GM23338 (cell line): ENCODE measurements around the gene RAMP1. TPM values are rescaled to one million over a fixed set of nuclear protein-coding genes. Genes with fewer than 3 reads are reported as not detected.
A peak's percentile ranks its signal among the peaks of the same experiment; 100 is the strongest.

Source experiments
- ATAC-seq: fragments of 200-7000 bp; cut with Tn5 transposase; 3 replicates; pipeline ENCODE4 v1.9.1; 2020
- DNase-seq: peaks from one replicate; pipeline ENCODE4 v3.0.0-alpha.2; 2015; ENCODE audit warnings: low spot score
- H2AFZ ChIP-seq: fragments of 200-600 bp; sonication (generic); 2 replicates; pipeline ENCODE4 v1.8.0; 2016; ENCODE audit warnings: antibody characterized with exemption, mild to moderate bottlenecking, moderate library complexity
- H3F3A ChIP-seq: fragments of 200-600 bp; sonication (generic); replicated peaks from 2 replicates; pipeline ENCODE4 v1.8.0; 2017; ENCODE audit warnings: antibody characterized with exemption, mixed run types, low read depth
- H3K27ac ChIP-seq: fragments of 200-600 bp; sonication (generic); 2 replicates; pipeline ENCODE4 v1.6.1; 2016; ENCODE audit warnings: low read depth
- H3K27me3 ChIP-seq: fragments of 200-600 bp; sonication (generic); 2 replicates; pipeline ENCODE4 v1.8.0; 2016; ENCODE audit warnings: mild to moderate bottlenecking, mixed run types, moderate library complexity; ENCODE audit not compliant: insufficient read depth
- H3K36me3 ChIP-seq: fragments of 200-600 bp; sonication (generic); 2 replicates; pipeline ENCODE4 v1.8.0; 2016; ENCODE audit warnings: mild to moderate bottlenecking; ENCODE audit not compliant: insufficient read depth
- H3K4me1 ChIP-seq: fragments of 200-600 bp; sonication (generic); 2 replicates; pipeline ENCODE4 v1.8.0; 2016; ENCODE audit warnings: mild to moderate bottlenecking, moderate library complexity; ENCODE audit not compliant: insufficient read depth
- H3K4me2 ChIP-seq: fragments of 200-600 bp; sonication (generic); 2 replicates; pipeline ENCODE4 v1.7.1; 2017; ENCODE audit warnings: mixed run types
- H3K4me3 ChIP-seq: fragments of 200-600 bp; sonication (generic); 2 replicates; pipeline ENCODE4 v1.6.1; 2016; ENCODE audit warnings: mixed run types
- H3K79me2 ChIP-seq: fragments of 200-600 bp; sonication (generic); replicated peaks from 2 replicates; pipeline ENCODE4 v1.8.0; 2017; ENCODE audit warnings: mild to moderate bottlenecking; ENCODE audit not compliant: insufficient read depth
- H3K9me2 ChIP-seq: fragments of 200-600 bp; sonication (generic); 2 replicates; pipeline ENCODE4 v1.8.0; 2017; ENCODE audit not compliant: insufficient read depth
- H4K20me1 ChIP-seq: fragments of 200-600 bp; sonication (generic); replicated peaks from 2 replicates; pipeline ENCODE4 v1.8.0; 2017; ENCODE audit warnings: mild to moderate bottlenecking; ENCODE audit not compliant: insufficient read depth
- H3K27ac Mint-ChIP-seq: 2 replicates; pipeline ENCODE4 v1.8.0; 2020; ENCODE audit warnings: inconsistent platforms, mild to moderate bottlenecking, moderate library complexity, mixed read lengths
- H3K27me3 Mint-ChIP-seq: 3 replicates; pipeline ENCODE4 v1.8.0; 2022; ENCODE audit warnings: low read depth, mild to moderate bottlenecking, moderate library complexity, mixed read lengths, inconsistent platforms; ENCODE audit not compliant: insufficient read depth, poor library complexity
- H3K36me3 Mint-ChIP-seq: 3 replicates; pipeline ENCODE4 v1.8.0; 2021; ENCODE audit warnings: low read depth, mild to moderate bottlenecking, inconsistent platforms, moderate library complexity, mixed read lengths
- H3K4me1 Mint-ChIP-seq: 3 replicates; pipeline ENCODE4 v1.8.0; 2020; ENCODE audit warnings: mild to moderate bottlenecking, inconsistent platforms, mixed read lengths
- H3K4me3 Mint-ChIP-seq: 3 replicates; pipeline ENCODE4 v1.8.0; 2021; ENCODE audit warnings: moderate library complexity, mild to moderate bottlenecking, inconsistent platforms, mixed read lengths
- H3K9me3 Mint-ChIP-seq: 3 replicates; pipeline ENCODE4 v1.8.0; 2020; ENCODE audit warnings: moderate library complexity, mild to moderate bottlenecking, inconsistent platforms, mixed read lengths
- CREB1 ChIP-seq: fragments of 250-450 bp; sonication (Bioruptor Pico); IDR thresholded peaks from 2 replicates; pipeline ENCODE4 v1.5.0; 2020; ENCODE audit warnings: low read depth, mild to moderate bottlenecking, moderate library complexity
- ETS1 ChIP-seq: IDR thresholded peaks from 2 replicates; pipeline ENCODE4 v1.6.1; 2016; ENCODE audit warnings: antibody characterized with exemption
- EZH2 ChIP-seq: fragments of 200-600 bp; sonication (generic); IDR thresholded peaks from one replicate; pipeline ENCODE4 v1.8.0; 2017; ENCODE audit warnings: antibody characterized with exemption, mild to moderate bottlenecking, low read depth; ENCODE audit not compliant: unreplicated experiment
- REST ChIP-seq: IDR thresholded peaks from one replicate; pipeline ENCODE4 v1.6.1; 2018; ENCODE audit warnings: antibody characterized with exemption; ENCODE audit not compliant: unreplicated experiment
- polyA plus RNA-seq: library from polyadenylated mRNA; unstranded; fragments of >200 nt; fragmentation: Nextera tagmentation; extraction: Ambion mirVana; gene quantifications from 2 replicates; pipeline ENCODE4 v1.2.1, GENCODE V29; 2016
- total RNA-seq: library from RNA; depleted of rRNA; stranded (reverse); fragments of >200 nt; shearing (Covaris generic); gene quantifications from 2 replicates; pipeline ENCODE4 v1.2.3, GENCODE V29; 2014
- TF ChIP-seq, protein P1 (sequence below), 2 experiments: fragments of 200-600 bp in 1 of 2; sonication (generic) in 1 of 2; conservative IDR thresholded peaks; 2 replicates each; pipeline versions ENCODE4 v1.5.1 to v1.6.1; 2016 to 2017; ENCODE audit warnings: antibody characterized with exemption in 2 of 2, low read depth in 2 of 2, mild to moderate bottlenecking in 2 of 2, moderate library complexity in 1 of 2
- TF ChIP-seq, protein P2 (sequence below): fragments of 250-450 bp; sonication (Bioruptor Pico); IDR thresholded peaks from 2 replicates; pipeline ENCODE4 v1.5.0; 2020; ENCODE audit warnings: mild to moderate bottlenecking, moderate library complexity

The RAMP1 gene
- total and polyA plus RNA-seq, 2 experiments from 2014 or later, result 1.7 to 3.3 TPM

- TF ChIP-seq ETS1, result no peak
- TF ChIP-seq CREB1 (CRISPR knock-in tag), result peak; percentile 52; the same call in 1 of the 2 replicates
- no peak for TF ChIP-seq EZH2
- TF ChIP-seq, protein P1, sequence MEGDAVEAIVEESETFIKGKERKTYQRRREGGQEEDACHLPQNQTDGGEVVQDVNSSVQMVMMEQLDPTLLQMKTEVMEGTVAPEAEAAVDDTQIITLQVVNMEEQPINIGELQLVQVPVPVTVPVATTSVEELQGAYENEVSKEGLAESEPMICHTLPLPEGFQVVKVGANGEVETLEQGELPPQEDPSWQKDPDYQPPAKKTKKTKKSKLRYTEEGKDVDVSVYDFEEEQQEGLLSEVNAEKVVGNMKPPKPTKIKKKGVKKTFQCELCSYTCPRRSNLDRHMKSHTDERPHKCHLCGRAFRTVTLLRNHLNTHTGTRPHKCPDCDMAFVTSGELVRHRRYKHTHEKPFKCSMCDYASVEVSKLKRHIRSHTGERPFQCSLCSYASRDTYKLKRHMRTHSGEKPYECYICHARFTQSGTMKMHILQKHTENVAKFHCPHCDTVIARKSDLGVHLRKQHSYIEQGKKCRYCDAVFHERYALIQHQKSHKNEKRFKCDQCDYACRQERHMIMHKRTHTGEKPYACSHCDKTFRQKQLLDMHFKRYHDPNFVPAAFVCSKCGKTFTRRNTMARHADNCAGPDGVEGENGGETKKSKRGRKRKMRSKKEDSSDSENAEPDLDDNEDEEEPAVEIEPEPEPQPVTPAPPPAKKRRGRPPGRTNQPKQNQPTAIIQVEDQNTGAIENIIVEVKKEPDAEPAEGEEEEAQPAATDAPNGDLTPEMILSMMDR (conservative IDR thresholded peaks at IDR 0.05; ENCODE audit: low read depth in 2 of 2), result peak; percentile 82 to 88
- TF ChIP-seq, protein P2, sequence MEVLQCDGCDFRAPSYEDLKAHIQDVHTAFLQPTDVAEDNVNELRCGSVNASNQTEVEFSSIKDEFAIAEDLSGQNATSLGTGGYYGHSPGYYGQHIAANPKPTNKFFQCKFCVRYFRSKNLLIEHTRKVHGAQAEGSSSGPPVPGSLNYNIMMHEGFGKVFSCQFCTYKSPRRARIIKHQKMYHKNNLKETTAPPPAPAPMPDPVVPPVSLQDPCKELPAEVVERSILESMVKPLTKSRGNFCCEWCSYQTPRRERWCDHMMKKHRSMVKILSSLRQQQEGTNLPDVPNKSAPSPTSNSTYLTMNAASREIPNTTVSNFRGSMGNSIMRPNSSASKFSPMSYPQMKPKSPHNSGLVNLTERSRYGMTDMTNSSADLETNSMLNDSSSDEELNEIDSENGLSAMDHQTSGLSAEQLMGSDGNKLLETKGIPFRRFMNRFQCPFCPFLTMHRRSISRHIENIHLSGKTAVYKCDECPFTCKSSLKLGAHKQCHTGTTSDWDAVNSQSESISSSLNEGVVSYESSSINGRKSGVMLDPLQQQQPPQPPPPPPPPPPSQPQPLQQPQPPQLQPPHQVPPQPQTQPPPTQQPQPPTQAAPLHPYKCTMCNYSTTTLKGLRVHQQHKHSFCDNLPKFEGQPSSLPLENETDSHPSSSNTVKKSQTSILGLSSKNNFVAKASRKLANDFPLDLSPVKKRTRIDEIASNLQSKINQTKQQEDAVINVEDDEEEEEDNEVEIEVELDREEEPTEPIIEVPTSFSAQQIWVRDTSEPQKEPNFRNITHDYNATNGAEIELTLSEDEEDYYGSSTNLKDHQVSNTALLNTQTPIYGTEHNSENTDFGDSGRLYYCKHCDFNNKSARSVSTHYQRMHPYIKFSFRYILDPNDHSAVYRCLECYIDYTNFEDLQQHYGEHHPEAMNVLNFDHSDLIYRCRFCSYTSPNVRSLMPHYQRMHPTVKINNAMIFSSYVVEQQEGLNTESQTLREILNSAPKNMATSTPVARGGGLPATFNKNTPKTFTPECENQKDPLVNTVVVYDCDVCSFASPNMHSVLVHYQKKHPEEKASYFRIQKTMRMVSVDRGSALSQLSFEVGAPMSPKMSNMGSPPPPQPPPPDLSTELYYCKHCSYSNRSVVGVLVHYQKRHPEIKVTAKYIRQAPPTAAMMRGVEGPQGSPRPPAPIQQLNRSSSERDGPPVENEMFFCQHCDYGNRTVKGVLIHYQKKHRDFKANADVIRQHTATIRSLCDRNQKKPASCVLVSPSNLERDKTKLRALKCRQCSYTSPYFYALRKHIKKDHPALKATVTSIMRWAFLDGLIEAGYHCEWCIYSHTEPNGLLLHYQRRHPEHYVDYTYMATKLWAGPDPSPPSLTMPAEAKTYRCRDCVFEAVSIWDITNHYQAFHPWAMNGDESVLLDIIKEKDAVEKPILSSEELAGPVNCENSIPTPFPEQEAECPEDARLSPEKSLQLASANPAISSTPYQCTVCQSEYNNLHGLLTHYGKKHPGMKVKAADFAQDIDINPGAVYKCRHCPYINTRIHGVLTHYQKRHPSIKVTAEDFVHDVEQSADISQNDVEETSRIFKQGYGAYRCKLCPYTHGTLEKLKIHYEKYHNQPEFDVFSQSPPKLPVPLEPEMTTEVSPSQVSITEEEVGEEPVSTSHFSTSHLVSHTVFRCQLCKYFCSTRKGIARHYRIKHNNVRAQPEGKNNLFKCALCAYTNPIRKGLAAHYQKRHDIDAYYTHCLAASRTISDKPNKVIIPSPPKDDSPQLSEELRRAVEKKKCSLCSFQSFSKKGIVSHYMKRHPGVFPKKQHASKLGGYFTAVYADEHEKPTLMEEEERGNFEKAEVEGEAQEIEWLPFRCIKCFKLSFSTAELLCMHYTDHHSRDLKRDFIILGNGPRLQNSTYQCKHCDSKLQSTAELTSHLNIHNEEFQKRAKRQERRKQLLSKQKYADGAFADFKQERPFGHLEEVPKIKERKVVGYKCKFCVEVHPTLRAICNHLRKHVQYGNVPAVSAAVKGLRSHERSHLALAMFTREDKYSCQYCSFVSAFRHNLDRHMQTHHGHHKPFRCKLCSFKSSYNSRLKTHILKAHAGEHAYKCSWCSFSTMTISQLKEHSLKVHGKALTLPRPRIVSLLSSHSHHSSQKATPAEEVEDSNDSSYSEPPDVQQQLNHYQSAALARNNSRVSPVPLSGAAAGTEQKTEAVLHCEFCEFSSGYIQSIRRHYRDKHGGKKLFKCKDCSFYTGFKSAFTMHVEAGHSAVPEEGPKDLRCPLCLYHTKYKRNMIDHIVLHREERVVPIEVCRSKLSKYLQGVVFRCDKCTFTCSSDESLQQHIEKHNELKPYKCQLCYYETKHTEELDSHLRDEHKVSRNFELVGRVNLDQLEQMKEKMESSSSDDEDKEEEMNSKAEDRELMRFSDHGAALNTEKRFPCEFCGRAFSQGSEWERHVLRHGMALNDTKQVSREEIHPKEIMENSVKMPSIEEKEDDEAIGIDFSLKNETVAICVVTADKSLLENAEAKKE, result no peak
- TF ChIP-seq REST, result peak; percentile 15
- Histone ChIP-seq H3K79me2 (no peaks in the 10 kb centered on the region), H3F3A (no peaks in the 10 kb centered on the region), H3K9me2 (no peaks in the 10 kb centered on the region), H3K4me3 (no peak overlapping the region), H3K27ac (no peak overlapping the region), H2AFZ (peak overlapping the region; percentile 98), H3K27me3 (no peaks in the 10 kb centered on the region), H3K36me3 (no peaks in the 10 kb centered on the region), H3K4me1 (no peaks in the 10 kb centered on the region), H4K20me1 (no peaks in the 10 kb centered on the region), H3K4me2 (no peak overlapping the region)
- peak; percentile 96 for ATAC-seq
- H3K9me3 Mint-ChIP-seq, result peaks cover 5% of the 10 kb centered on the region
- peak overlapping the region; percentile 15; the same call in 1 of the 3 replicates for H3K4me3 Mint-ChIP-seq
- H3K36me3 Mint-ChIP-seq, result peaks cover 1% of the 10 kb centered on the region; the same call in 2 of the 3 replicates
- no peak overlapping the region for H3K27ac Mint-ChIP-seq
- H3K27me3 Mint-ChIP-seq, result peaks cover 20% of the 10 kb centered on the region
- peaks cover 8% of the 10 kb centered on the region; the same call in 2 of the 3 replicates for H3K4me1 Mint-ChIP-seq
- peak; percentile 82 for DNase-seq
These were observed 64.2 kb downstream of the RAMP1 start for GRCh38 chr2:237923481-237924163.
